KOPT-K1 (cell line): ENCODE data around the gene LRRC28.
"Not testable (repeated sequence)": the region's sequence is repeated elsewhere in the genome, so short reads cannot be mapped to it uniquely, and the experiment has no call there.

Experiments used
- H3K27ac ChIP-seq: fragments of 200-600 bp; sonication (generic); 2 replicates; pipeline ENCODE4 v1.5.1; 2016; ENCODE audit warnings: antibody characterized with exemption, mild to moderate bottlenecking, low read depth, low read length; ENCODE audit not compliant: poor library complexity, severe bottlenecking
- H3K36me3 ChIP-seq: fragments of 200-600 bp; sonication (generic); 2 replicates; pipeline ENCODE4 v1.5.1; 2017; ENCODE audit warnings: antibody characterized with exemption, mild to moderate bottlenecking, low read length, moderate library complexity; ENCODE audit not compliant: insufficient read depth
- H3K9me3 ChIP-seq: fragments of 200-600 bp; sonication (generic); 2 replicates; pipeline ENCODE4 v1.5.1; 2017; ENCODE audit warnings: antibody characterized with exemption, low read length, mild to moderate bottlenecking; ENCODE audit not compliant: insufficient read depth, poor library complexity, severe bottlenecking

LRRC28 gene

GRCh38 chr15:99250857-99251841 is at the start of gene LRRC28:
TSS of gene LRRC28 (plus strand) at chr15:99251481. CDS start at chr15:99255958, 4,477 bp downstream.
- H3K36me3 ChIP-seq = no peaks in the 10 kb centered on the region
- peak within 1 kb of the TSS; percentile 63 for H3K27ac ChIP-seq
- no peaks in the 10 kb centered on the region for H3K9me3 ChIP-seq

DNA sequence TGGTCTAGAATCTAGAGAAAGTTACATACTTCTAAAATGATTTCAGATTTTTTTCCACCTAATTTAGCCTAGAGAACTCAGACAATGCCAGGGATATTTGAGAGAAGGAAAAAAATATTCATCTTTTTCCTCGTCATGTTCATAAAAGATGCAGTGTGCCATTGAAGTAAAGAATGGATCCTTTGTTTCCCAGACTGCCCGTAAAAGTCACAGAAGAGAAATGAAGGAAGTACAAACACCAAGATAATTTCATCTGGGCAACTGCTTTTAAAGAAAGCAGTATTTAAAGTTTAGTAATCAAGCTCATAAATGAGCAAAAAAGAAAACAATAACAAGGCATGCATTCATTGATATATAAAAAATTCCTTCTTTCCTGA is 49.1 kb upstream of the LRRC28 start:
- H3K9me3 ChIP-seq = no peaks in the 10 kb centered on the region
- H3K27ac ChIP-seq = no peak overlapping the region
- no peaks in the 10 kb centered on the region for H3K36me3 ChIP-seq

DNA sequence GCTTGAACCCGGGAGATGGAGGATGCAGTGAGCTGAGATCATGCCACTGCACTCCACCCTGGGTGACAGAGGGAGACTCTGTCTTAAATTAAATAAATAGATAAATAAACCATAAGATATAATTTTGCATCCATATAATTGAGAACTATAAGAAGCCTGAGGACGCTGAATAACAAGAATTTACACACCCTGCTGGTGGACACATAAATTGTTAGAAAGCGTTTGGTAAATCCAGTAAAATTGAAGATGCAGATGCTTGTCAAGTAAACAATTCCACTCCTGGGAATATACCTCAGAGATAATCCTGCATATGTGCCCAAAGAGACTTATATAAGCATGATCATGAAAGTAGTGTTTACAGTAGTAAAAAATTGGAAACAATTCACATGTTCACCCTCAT is 43.6 kb upstream of the LRRC28 start:
- Histone ChIP-seq H3K36me3 (no peaks in the 10 kb centered on the region), H3K9me3 (no peaks in the 10 kb centered on the region), H3K27ac (no peak overlapping the region)

GRCh38 chr15:99209326-99209725 is 42.0 kb upstream of the LRRC28 start:
- H3K36me3 ChIP-seq = no peaks in the 10 kb centered on the region
- H3K27ac ChIP-seq = no peak overlapping the region
- no peaks in the 10 kb centered on the region for H3K9me3 ChIP-seq

DNA sequence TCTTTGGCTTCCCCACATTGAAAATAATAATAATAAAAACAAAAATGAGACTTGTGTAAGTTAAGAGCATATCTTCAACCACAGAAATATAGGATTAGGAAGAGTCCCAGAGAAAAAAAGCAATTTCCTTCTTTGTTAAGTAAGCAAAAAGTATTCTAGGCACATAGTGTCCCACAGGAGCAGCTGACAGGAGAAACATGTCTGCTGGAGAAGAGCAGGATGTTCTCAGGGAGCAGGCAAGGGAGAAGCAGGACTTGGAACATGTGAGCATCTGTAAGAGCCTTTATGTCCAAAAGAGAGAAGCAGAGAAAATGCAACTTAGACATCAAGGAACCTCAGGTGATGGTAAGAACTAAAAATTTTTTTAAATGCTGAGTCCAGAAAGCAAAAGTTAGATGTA is 40.9 kb upstream of the LRRC28 start:
- Histone ChIP-seq H3K9me3 (no peaks in the 10 kb centered on the region), H3K27ac (no peak overlapping the region), H3K36me3 (no peaks in the 10 kb centered on the region)

DNA sequence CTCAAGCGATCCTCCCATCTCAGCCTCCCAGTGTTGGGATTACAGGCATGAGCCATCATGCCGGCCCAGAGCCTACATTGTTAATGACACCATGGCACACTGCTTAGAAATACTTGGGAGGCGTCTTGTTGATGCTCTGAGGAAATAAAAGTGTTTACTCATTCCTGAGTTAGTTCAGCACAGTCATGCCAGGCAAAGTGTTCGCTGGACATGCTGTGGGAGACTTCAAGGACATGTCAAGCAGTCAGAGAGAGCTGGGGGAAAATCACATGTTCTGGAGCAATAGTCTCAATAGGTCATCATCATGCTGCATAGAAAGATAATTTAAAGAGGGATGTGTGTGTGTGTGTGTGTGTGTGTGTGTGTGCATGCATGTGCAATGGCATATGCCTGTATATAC is 39.4 kb upstream of the LRRC28 start:
- no peak overlapping the region for H3K27ac ChIP-seq
- H3K36me3 ChIP-seq = no peaks in the 10 kb centered on the region
- no peaks in the 10 kb centered on the region for H3K9me3 ChIP-seq

- no peak overlapping the region for H3K27ac ChIP-seq
- H3K9me3 ChIP-seq = no peaks in the 10 kb centered on the region
- no peaks in the 10 kb centered on the region for H3K36me3 ChIP-seq
Measured at GRCh38 chr15:99212406-99212805, 38.9 kb upstream of the LRRC28 start.

GRCh38 chr15:99213187-99213811 is 38.0 kb upstream of the LRRC28 start:
- Histone ChIP-seq H3K27ac (no peak overlapping the region), H3K9me3 (no peaks in the 10 kb centered on the region), H3K36me3 (no peaks in the 10 kb centered on the region)

- no peaks in the 10 kb centered on the region for H3K36me3 ChIP-seq
- H3K9me3 ChIP-seq = no peaks in the 10 kb centered on the region
- H3K27ac ChIP-seq = no peak overlapping the region
Measured at GRCh38 chr15:99224372-99225214, 26.7 kb upstream of the LRRC28 start.

DNA sequence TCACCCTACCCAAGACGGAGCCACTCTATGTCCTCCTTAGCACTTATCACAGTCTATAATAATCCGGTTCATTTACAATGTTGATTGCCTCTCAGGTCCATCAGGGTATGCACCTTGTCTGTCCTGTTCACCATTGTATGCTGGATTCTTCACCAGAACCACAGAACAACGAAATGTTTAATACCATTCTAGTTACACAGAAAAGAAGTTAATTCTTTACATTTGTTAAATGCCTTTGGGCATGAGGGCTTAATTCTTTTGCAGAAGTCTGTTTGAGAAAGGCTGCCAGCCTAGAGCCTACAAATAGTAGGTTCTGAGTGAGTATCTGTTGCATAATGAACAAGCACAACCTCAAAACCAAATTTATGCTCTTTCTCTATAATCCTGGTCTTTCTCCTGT is 24.5 kb upstream of the LRRC28 start:
- H3K9me3 ChIP-seq = no peaks in the 10 kb centered on the region
- H3K36me3 ChIP-seq = no peaks in the 10 kb centered on the region
- H3K27ac ChIP-seq = no peak overlapping the region

- no peaks in the 10 kb centered on the region for H3K36me3 ChIP-seq
- no peak overlapping the region for H3K27ac ChIP-seq
- H3K9me3 ChIP-seq = no peaks in the 10 kb centered on the region
Measured at GRCh38 chr15:99228120-99228770, 23.0 kb upstream of the LRRC28 start.

DNA sequence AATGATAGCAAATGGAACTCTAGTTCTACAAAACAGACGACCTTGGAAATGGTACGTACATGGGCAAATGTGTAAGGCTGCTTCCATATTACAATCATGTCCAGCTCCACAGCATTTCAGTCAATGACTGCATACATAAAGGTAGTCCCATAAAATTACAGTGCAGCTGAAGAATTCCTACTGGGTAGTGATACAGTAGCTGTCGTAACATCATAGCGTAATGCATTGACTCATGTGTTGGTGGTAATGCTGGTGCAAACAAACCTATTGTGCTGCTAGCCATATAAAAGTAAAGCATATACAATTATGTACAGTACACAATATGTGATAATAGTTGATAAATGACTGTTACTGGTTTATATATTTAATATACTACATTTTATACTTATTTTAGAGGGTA is 20.4 kb upstream of the LRRC28 start:
- Histone ChIP-seq H3K36me3 (no peaks in the 10 kb centered on the region), H3K27ac (no peak overlapping the region), H3K9me3 (no peaks in the 10 kb centered on the region)

DNA sequence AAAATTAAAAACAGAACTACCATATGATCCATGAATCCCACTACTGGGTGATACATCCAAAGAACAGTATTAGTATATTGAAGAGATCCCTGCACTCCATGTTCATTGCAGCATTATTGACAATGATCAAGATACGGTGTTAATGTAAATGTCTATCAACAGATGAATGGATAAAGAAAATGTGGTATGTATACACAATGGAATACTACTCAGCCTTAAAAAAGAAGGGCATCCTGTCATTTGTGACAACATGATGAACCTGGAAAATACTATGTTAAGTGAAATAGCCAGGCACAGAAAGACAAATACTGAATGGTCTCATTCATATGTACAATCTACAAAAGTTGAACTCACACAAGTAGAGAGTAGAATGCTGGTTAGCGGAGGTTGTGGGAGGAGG is 18.5 kb upstream of the LRRC28 start:
- H3K36me3 ChIP-seq = no peaks in the 10 kb centered on the region
- H3K27ac ChIP-seq = no peak overlapping the region

GRCh38 chr15:99234160-99234559 is 17.1 kb upstream of the LRRC28 start:
- H3K36me3 ChIP-seq, H3K27ac ChIP-seq, H3K9me3 ChIP-seq: not testable (repeated sequence)

More for the DNA sequence above, 18.5 kb upstream of the LRRC28 start:
- H3K9me3 ChIP-seq = no peaks in the 10 kb centered on the region

- Histone ChIP-seq H3K36me3 (no peaks in the 10 kb centered on the region), H3K9me3 (no peaks in the 10 kb centered on the region), H3K27ac (no peak overlapping the region)
Measured at GRCh38 chr15:99238849-99239248, 12.4 kb upstream of the LRRC28 start.
